ENCODE measurements around the gene C16orf87.

- TF ChIP-seq EZH2 (IDR thresholded peaks at IDR 0.05; ENCODE audit: insufficient read depth, poor library complexity, severe bottlenecking) (no peak), EZH2phosphoT487 (IDR thresholded peaks at IDR 0.05; ENCODE audit: insufficient read depth, low read depth) (no peak)
Observed at GRCh38 chr16:46855389-46855788, 24.4 kb upstream of the C16orf87 start.

Data from GM23248 (cell line).